GM04504 (cell line): ENCODE measurements around the gene ZNF511.

Experiments used
- DNase-seq: peaks from one replicate; pipeline ENCODE4 v3.0.0-alpha.2; 2012; ENCODE audit warnings: low read depth

Gene ZNF511

GRCh38 chr10:133353988-133354605 is 45.4 kb downstream of the ZNF511 start:
- DNase-seq: no peak

- no peak for DNase-seq
Observed at GRCh38 chr10:133354672-133355240, 46.0 kb downstream of the ZNF511 start.

GRCh38 chr10:133355266-133355665 is 46.6 kb downstream of the ZNF511 start:
- DNase-seq: no peak

DNA sequence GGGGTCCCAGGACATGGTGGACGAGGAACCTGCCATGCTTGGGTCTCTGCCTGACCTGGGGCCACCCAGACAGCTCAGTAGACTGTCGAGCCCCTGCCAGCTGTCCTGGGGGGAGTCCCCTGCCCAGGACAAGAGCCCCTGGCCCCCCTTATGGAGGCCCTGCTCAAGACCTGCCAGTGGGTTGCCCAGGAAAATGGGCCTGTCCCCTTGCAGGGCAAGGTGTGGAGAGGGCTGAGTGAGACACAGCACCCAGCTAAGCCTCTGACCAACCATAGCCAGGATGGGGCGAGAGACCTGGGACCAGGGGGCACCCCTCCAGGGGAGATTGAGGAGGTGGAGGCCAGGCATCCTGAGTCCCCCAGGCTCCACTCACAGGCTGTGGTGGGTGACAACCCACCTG is 47.3 kb downstream of the ZNF511 start:
- no peak for DNase-seq

GRCh38 chr10:133356549-133357284 is 48.0 kb downstream of the ZNF511 start:
- DNase-seq: no peak

GRCh38 chr10:133357285-133358161 is 48.8 kb downstream of the ZNF511 start, which contains the start of gene FUOM:
Gene FUOM, minus strand, starts transcription at chr10:133358019. Its CDS starts 12 bp downstream, at chr10:133358007.
- no peak for DNase-seq

DNA sequence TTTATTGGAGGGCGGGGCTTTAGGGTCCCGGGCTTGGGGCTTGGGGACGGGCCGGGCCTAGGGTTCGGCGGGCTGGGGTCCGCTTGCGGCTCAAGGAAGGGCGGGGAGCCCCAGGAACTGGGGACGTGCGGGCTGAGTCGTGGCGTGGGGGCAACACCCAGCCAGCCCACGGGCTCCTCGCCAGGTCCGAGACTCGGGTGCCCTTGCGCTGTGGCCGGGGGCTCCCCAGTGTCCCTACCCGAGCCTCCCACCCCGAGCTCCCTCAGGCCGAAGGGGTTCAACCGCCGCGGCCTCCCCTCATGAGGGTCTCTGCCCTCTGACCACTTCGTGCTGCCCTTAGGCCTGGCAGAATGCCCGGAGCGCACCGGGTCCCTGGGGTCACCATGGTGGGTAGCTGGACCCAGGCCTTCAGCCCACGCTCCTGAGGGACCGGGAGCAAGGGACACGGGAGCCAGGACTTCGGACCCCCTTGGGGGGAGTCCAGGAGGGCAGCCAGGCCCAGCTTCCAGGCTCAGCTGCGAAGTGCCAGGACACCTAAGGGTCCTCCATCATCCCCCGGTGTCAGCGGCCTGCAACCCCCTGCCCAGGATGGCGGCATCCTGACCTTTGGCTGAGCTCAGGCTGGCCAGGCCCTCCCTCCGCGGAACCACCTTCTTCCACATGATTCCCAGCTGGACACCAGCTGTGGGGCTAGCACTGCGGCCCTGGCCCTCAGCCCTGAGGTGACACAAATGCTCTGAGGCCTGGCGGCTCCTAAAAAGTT is 49.6 kb downstream of the ZNF511 start:
- no peak for DNase-seq

GRCh38 chr10:133358925-133359310 is 50.2 kb downstream of the ZNF511 start:
- DNase-seq: no peak

DNA sequence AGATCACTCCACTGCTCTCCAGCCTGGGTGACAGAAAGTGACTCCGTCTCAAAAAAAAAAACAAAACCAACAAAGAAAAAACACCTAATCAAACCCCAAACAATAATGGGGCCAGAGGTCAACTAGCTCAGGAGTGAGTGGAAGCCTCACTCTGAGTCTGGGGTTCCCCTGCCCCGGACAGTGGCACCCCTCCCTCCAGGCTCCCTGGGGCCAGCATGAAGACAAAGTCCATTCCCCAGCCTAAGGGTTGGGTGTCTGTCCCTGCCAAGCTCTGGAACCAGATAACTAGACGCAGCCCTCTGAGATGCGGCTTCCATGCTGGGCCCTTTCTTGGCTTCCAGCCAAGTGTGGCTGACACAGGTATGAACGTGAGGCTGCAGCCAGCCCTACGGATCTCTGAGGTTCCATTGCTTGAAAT is 50.8 kb downstream of the ZNF511 start:
- no peak for DNase-seq

DNA sequence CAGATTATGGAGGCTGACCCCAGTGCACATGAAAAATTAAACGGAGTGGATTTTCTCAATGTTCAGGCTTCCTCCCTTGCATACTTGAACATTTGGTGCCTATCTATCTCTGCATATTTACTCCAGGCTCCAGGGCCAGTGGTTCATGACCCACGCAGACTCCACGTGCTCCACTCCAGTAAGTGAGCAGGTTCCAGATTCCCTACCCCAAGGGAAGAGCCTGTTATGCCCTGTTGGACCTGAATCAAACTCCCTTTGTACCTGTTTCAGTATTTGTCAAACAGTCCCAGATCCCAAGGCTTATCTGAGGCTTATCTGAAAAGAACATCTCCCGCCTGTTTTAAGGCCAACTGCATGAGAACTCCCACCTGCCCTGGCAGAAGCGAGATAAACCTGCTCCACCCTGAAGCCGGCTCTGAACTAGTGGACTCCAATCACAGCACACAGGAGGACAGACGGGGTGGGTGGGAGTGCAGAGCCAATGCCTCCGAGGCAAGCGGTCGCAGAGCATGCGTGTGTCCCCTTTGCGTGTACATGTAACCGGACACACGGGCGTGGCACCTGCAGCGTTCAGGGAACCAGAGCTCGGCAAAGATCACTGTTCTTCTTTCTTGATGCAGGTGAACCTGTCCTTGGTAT is 51.4 kb downstream of the ZNF511 start:
- DNase-seq: no peak

DNA sequence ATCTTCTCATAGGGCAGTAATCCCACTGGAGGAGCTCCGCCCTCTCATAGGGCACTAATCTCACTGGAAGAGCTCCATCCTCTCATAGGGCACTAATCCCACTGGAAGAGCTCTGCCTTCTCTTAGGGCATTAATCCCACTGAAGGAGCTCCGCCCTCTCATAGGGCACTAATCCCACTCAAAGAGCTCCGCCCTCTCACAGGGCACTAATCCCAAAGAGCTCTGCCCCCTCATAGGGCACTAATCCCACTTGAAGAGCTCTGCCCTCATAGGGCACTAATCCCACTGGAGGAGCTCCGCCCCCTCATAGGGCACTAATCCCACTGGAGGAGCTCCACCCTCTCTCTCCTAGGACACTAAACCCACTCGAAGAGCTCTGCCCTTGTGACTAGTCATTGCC is 52.5 kb downstream of the ZNF511 start:
- DNase-seq: no peak

DNA sequence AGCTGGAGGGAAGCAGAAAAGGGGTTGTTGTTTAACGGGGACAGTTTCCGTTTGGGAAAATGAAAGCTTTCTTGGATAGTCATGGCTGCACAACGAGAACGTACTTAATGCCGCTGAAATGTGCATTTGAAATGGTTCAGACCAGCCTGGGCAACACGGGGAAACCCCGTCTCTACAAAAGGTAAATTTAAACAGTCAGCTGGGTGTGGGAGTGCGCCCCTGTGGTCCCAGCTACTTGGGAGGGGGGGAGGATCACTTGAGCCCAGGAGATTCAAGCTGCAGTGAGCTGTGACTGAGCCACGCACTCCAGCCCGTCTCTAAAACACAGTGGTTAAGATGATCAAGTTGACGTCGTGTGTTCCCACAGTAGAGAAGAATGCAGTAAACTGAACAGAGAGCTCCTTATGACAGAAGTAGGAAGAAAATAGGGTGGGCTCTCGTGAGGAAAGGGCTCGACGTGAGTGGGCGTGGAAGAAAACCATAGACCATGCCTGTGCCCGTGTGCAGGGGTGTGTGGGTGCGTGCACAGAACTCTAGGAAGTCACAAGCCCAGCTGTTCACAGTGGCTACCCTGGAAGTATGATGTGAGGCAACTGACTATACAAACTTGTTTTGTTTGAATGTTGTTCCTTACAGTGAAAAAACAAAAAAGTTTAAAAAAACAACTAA is 53.2 kb downstream of the ZNF511 start:
- DNase-seq: no peak
